Stomach (tissue), 9 donors: ENCODE data around the gene VWA8. TPM values are rescaled to one million over a fixed set of nuclear protein-coding genes. Genes with fewer than 3 reads are reported as not detected.

Experiments used
- DNase-seq, 2 donors: peaks; one replicate each; pipeline versions ENCODE4 v3.0.0 to v3.0.0-alpha.2; 2013 to 2019
- H3K27ac ChIP-seq, 5 donors: fragments of 200-600 bp in 4 of 5; sonication (generic) in 4 of 5; one replicate each; pipeline ENCODE4 v1.5.1; 2013 to 2019; ENCODE audit warnings: mild to moderate bottlenecking in 1 of 5, moderate library complexity in 1 of 5
- H3K27me3 ChIP-seq, 3 donors: fragments of 200-600 bp; sonication (generic); one replicate each; pipeline ENCODE4 v1.5.1; 2017 to 2019; ENCODE audit warnings: mixed run types in 1 of 3
- H3K36me3 ChIP-seq, 4 donors: fragments of 200-600 bp; sonication (generic); 1 replicate in 3 of 4; 2 replicates in 1 of 4; pipeline ENCODE4 v1.5.1; 2016 to 2019
- H3K4me1 ChIP-seq, 4 donors: fragments of 200-600 bp; sonication (generic); one replicate each; pipeline ENCODE4 v1.5.1; 2016 to 2019
- H3K4me3 ChIP-seq, 4 donors: fragments of 200-600 bp; sonication (generic) in 3 of 4; one replicate each; pipeline ENCODE4 v1.5.1; 2016 to 2019; ENCODE audit warnings: mild to moderate bottlenecking in 1 of 4
- H3K9me3 ChIP-seq, 4 donors: fragments of 200-600 bp; sonication (generic); one replicate each; pipeline ENCODE4 v1.5.1; 2016 to 2019
- CTCF ChIP-seq, 7 experiments: fragments of 450-650 bp in 4 of 7; fragments of 200-600 bp in 3 of 7; sonication (generic) in 3 of 7; IDR thresholded peaks; one replicate each; pipeline ENCODE4 v1.5.1; 2016 to 2019; ENCODE audit warnings: antibody characterized with exemption in 7 of 7, control low read depth in 2 of 7, mild to moderate bottlenecking in 1 of 7
- EP300 ChIP-seq: sonication (generic); formaldehyde crosslinking; IDR thresholded peaks from one replicate; pipeline ENCODE4 v1.6.1; 2017; ENCODE audit warnings: antibody characterized with exemption
- POLR2A ChIP-seq, 4 donors: fragments of 450-650 bp; IDR thresholded peaks; one replicate each; pipeline ENCODE4 v1.6.1; 2016; ENCODE audit warnings: antibody characterized with exemption in 4 of 4, control low read depth in 2 of 4, mild to moderate bottlenecking in 1 of 4, moderate library complexity in 1 of 4
- POLR2AphosphoS5 ChIP-seq, 3 donors: sonication (generic); formaldehyde crosslinking; IDR thresholded peaks; one replicate each; pipeline ENCODE4 v1.6.1; 2016; ENCODE audit warnings: antibody characterized with exemption in 3 of 3
- WGBS, 5 donors: extraction: QIAGEN DNeasy Blood & Tissue Kit in 3 of 5; methylation state at CpG; one replicate each; pipeline versions ENCODE4 v1.1.5 to v1.1.7; 2013 to 2018; 5-methylcytosine and 5-hydroxymethylcytosine counted together
- intact Hi-C: fragments of 100-400 bp; cut with DNase I; formaldehyde crosslinking; loops from one replicate; pipeline ENCODE4 v1.15.1; 2023; ENCODE audit warnings: low total_unique reads
- polyA plus RNA-seq, 3 donors: library from polyadenylated mRNA; stranded (reverse); fragments of 200-250 nt; gene quantifications; one replicate each; pipeline ENCODE4 v1.2.3, GENCODE V29; 2013
- total RNA-seq, 5 donors: library from RNA; depleted of rRNA; stranded (reverse); fragments of >200 nt; gene quantifications; one replicate each; pipeline versions ENCODE4 v1.1.0 to v1.2.3, GENCODE V29; 2014 to 2016
- donor health status: healthy with polysubstance abuse.
- donor health status: Bipolar disorder and iron deficiency.
- donor health status: healthy.

The VWA8 gene
- total and polyA plus RNA-seq, 8 donors: 3.3 to 99.2 (median 25.4) TPM

- H3K36me3 ChIP-seq: peaks cover 0 to 4% (median 0%) of the 10 kb centered on the region in 4 donors
- H3K9me3 ChIP-seq: no peaks in the 10 kb centered on the region
- H3K4me3 ChIP-seq: no peak overlapping the region
- intact Hi-C loops: no loop called here
- DNase-seq: peak in 1 of 2 donors; percentile 6
- WGBS, 5 donors: 73 to 84% (median 78%) methylated on average over 2 of the region's 2 CpGs
- TF ChIP-seq EP300 (no peak), POLR2A (IDR thresholded peaks at IDR 0.05) (no peak), CTCF (IDR thresholded peaks at IDR 0.05) (no peak), POLR2AphosphoS5 (IDR thresholded peaks at IDR 0.05) (no peak)
- H3K27me3 ChIP-seq: no peaks in the 10 kb centered on the region
- no peak overlapping the region for H3K27ac ChIP-seq
- H3K4me1 ChIP-seq: peaks cover 5 to 37% (median 18%) of the 10 kb centered on the region in 4 donors
Measured at GRCh38 chr13:41710771-41711170, 250.1 kb downstream of the VWA8 start.

GRCh38 chr13:41709511-41709910, 251.4 kb downstream of the VWA8 start:
- H3K9me3 ChIP-seq: no peaks in the 10 kb centered on the region
- peaks cover 5 to 44% (median 18%) of the 10 kb centered on the region in 4 donors for H3K4me1 ChIP-seq
- no peak for DNase-seq
- H3K4me3 ChIP-seq: no peak overlapping the region
- H3K27me3 ChIP-seq: no peaks in the 10 kb centered on the region
- intact Hi-C loops: no loop called here
- peaks cover 0 to 4% (median 0%) of the 10 kb centered on the region in 4 donors for H3K36me3 ChIP-seq
- TF ChIP-seq EP300 (no peak), POLR2AphosphoS5 (IDR thresholded peaks at IDR 0.05) (no peak)
- peak overlapping the region in 1 of 5 donors; percentile 53 for H3K27ac ChIP-seq

- intact Hi-C loops: no loop called here
- Histone ChIP-seq H3K27me3 (no peaks in the 10 kb centered on the region), H3K4me1 (peaks cover 5 to 44% (median 18%) of the 10 kb centered on the region in 4 donors), H3K36me3 (no peaks in the 10 kb centered on the region), H3K9me3 (no peaks in the 10 kb centered on the region), H3K4me3 (no peak overlapping the region), H3K27ac (peak overlapping the region in 1 of 5 donors; percentile 53)
- TF ChIP-seq EP300 (no peak), CTCF (IDR thresholded peaks at IDR 0.05) (no peak), POLR2AphosphoS5 (IDR thresholded peaks at IDR 0.05) (no peak), POLR2A (IDR thresholded peaks at IDR 0.05) (no peak)
- WGBS, 5 donors: 32 to 61% (median 47%) methylated on average over 4 of the region's 4 CpGs
- peak in 1 of 2 donors; percentile 44 for DNase-seq
Measured at GRCh38 chr13:41708713-41709112, 252.2 kb downstream of the VWA8 start.

GRCh38 chr13:41707194-41707821, 253.6 kb downstream of the VWA8 start:
- DNase-seq: peak in 1 of 2 donors; percentile 6
- TF ChIP-seq EP300 (no peak), POLR2A (IDR thresholded peaks at IDR 0.05) (no peak), POLR2AphosphoS5 (IDR thresholded peaks at IDR 0.05) (no peak), CTCF (IDR thresholded peaks at IDR 0.05) (no peak)
- no peaks in the 10 kb centered on the region for H3K9me3 ChIP-seq
- WGBS, 5 donors: 21 to 55% (median 30%) methylated on average over 1 of the region's 1 CpG
- H3K4me1 ChIP-seq: peaks cover 5 to 44% (median 18%) of the 10 kb centered on the region in 4 donors
- no peaks in the 10 kb centered on the region for H3K27me3 ChIP-seq
- intact Hi-C loops: no loop called here
- H3K4me3 ChIP-seq: no peak overlapping the region
- H3K36me3 ChIP-seq: no peaks in the 10 kb centered on the region
- peak overlapping the region in 2 of 5 donors; percentile 43 to 53 for H3K27ac ChIP-seq

- no peak overlapping the region for H3K4me3 ChIP-seq
- 71 to 96% (median 83%) methylated on average over 1 of the region's 1 CpG for WGBS, 5 donors
- intact Hi-C loops: no loop called here
- no peaks in the 10 kb centered on the region for H3K27me3 ChIP-seq
- no peak for TF ChIP-seq CTCF (IDR thresholded peaks at IDR 0.05)
- no peak for TF ChIP-seq EP300
- TF ChIP-seq POLR2AphosphoS5 (IDR thresholded peaks at IDR 0.05): no peak
- no peak for TF ChIP-seq POLR2A (IDR thresholded peaks at IDR 0.05)
- H3K9me3 ChIP-seq: no peaks in the 10 kb centered on the region
- no peaks in the 10 kb centered on the region for H3K36me3 ChIP-seq
- no peak for DNase-seq
- H3K27ac ChIP-seq: peak overlapping the region in 1 of 5 donors; percentile 53
- peaks cover 5 to 47% (median 22%) of the 10 kb centered on the region in 4 donors for H3K4me1 ChIP-seq
Measured at GRCh38 chr13:41706152-41706551, 254.8 kb downstream of the VWA8 start.
